ENCODE data around the gene ATRIP.

DNA sequence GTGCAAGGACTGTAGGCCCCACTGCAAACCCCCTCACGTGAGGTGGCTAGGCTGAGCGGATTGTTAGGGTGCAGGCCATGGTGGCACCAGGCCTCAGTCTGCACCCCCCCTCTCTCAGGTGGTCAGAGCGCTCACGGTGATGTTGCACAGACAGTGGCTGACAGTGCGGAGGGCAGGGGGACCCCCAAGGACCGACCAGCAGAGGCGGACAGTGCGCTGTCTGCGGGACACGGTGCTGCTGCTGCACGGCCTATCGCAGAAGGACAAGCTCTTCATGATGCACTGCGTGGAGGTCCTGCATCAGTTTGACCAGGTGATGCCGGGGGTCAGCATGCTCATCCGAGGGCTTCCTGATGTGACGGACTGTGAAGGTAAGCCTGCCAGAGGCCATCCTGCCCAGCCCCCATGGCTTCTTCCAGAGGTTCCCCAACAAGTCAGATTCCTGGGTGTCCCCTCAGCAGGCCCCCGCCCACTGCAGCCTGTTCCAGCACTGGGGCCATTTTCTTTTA, 18.2 kb downstream of the ATRIP start:
- TF ChIP-seq, protein P1, sequence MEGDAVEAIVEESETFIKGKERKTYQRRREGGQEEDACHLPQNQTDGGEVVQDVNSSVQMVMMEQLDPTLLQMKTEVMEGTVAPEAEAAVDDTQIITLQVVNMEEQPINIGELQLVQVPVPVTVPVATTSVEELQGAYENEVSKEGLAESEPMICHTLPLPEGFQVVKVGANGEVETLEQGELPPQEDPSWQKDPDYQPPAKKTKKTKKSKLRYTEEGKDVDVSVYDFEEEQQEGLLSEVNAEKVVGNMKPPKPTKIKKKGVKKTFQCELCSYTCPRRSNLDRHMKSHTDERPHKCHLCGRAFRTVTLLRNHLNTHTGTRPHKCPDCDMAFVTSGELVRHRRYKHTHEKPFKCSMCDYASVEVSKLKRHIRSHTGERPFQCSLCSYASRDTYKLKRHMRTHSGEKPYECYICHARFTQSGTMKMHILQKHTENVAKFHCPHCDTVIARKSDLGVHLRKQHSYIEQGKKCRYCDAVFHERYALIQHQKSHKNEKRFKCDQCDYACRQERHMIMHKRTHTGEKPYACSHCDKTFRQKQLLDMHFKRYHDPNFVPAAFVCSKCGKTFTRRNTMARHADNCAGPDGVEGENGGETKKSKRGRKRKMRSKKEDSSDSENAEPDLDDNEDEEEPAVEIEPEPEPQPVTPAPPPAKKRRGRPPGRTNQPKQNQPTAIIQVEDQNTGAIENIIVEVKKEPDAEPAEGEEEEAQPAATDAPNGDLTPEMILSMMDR (IDR thresholded peaks at IDR 0.05; ENCODE audit: low read depth, low read length): no peak
- no peak for TF ChIP-seq EZH2phosphoT487 (IDR thresholded peaks at IDR 0.05; ENCODE audit: low read depth)

Data from OCI-LY3 (cell line).